Stimulated activated CD8-positive, alpha-beta memory T cell treated with anti-CD3 and anti-CD28 coated beads, Interleukin-15, amount 100 ng/mL, for 1 hour (primary cell): ENCODE measurements around the gene RASA4B.

ENCODE experiments used
- DNase-seq: peaks from one replicate; pipeline ENCODE4 v3.0.0-alpha.2; 2020; ENCODE audit warnings: low read depth

RASA4B gene

DNA sequence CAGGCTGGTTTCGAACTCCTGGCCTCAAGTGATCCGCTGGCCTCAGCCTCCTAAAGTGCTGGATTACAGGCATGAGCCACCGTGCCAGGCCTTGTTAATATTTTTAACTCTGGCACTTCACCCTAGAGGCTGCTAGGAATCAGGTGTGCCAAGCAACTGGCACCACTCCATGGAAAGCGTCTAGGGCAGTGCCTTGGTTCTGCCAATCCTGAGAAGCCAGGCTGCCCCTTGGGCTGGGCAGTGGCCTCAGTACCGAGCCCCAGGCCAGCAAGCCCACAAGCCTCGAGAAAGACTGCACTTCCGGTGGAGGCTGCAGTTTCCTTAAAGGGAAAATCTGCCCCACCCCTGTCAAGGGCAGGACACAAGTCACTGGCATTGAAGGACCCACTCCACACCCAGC lies 64.3 kb downstream of the RASA4B start:
- no peak for DNase-seq

- DNase-seq: no peak
Measured at GRCh38 chr7:102452451-102452850, 65.1 kb downstream of the RASA4B start.

- DNase-seq: no peak
Measured at GRCh38 chr7:102451371-102452054, 66.1 kb downstream of the RASA4B start.

GRCh38 chr7:102450242-102450641 lies 67.3 kb downstream of the RASA4B start:
- no peak for DNase-seq

GRCh38 chr7:102449136-102449535 lies 68.4 kb downstream of the RASA4B start:
- DNase-seq: no peak

DNA sequence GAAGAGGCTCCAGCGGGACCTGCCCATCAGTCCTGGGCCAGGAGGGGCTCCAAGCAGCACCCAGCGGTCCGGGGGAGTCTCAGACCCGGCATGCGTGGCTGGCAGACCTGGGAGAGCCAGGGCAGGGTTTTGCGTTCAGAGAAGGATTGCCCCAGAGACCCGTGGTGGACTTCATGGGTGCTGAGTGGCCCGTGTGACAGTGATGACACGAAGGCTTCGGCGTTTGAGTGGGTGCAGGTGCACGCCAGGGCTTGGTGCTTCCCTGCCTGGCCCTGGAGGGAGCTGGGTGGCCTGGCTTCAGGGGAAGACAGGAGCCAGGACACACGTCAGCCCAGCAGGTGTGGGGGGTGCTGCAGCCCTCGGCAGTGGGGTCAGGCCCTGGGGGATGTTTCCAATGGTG lies 70.3 kb downstream of the RASA4B start:
- no peak for DNase-seq

DNA sequence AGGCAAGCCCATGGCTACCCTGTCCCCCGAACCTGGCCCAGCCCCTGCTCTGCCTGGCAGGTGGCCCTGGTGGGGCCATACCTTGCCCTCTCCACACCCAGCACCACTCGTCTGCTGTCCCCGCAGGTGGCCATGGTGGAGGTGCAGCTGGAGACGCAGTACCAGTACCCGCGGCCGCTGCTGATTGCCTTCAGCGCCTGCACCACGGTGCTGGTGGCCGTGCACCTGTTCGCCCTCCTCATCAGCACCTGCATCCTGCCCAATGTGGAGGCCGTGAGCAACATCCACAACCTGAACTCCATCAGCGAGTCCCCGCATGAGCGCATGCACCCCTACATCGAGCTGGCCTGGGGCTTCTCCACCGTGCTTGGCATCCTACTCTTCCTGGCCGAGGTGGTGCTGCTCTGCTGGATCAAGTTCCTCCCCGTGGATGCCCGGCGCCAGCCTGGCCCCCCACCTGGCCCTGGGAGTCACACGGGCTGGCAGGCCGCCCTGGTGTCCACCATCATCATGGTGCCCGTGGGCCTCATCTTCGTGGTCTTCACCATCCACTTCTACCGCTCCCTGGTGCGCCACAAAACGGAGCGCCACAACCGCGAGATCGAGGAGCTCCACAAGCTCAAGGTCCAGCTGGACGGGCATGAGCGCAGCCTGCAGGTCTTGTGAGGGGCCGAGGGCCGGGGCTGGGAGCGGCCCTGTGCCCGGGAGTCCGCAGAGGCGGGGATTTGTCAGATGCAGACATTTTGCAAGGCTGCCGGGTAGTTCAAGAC lies 71.0 kb downstream of the RASA4B start:
- DNase-seq: no peak

- DNase-seq: no peak
Measured at GRCh38 chr7:102445674-102446071, 71.9 kb downstream of the RASA4B start.

DNA sequence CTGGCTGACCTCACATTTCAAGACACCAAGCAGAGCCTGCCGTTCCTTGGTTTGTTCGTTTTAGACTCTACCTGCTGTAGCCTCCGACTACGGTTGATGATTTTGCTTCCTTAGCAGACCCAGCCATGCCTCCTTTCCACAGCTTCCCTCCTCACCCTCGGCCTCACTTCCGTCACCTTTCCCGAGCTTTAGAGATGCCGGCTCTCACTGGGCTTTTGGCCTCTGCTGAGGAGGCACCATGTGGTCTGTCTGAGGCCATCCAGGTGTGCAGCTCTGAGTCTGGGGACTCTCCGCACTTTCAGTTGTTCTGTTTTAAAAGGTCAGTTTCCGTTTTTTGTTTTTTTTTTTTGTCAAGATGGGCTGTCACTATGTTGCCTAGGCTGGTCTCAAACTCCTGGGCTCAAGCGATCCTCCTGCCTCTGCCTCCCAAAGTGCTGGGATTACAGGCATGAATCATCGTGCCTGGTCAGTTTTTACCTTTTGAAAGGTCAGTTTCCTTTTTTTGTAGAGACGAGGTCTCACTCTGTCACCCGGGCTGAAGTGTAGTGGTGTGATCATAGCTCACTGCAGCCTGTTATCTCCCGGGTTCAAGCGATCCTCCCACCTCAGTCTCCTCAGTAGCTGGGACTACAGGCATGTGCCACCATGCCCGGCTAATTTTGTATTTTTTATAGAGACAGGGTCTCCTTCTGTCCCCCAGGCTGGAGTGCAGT lies 72.5 kb downstream of the RASA4B start:
- no peak for DNase-seq

GRCh38 chr7:102439963-102440795 lies 77.4 kb downstream of the RASA4B start:
- no peak for DNase-seq

DNA sequence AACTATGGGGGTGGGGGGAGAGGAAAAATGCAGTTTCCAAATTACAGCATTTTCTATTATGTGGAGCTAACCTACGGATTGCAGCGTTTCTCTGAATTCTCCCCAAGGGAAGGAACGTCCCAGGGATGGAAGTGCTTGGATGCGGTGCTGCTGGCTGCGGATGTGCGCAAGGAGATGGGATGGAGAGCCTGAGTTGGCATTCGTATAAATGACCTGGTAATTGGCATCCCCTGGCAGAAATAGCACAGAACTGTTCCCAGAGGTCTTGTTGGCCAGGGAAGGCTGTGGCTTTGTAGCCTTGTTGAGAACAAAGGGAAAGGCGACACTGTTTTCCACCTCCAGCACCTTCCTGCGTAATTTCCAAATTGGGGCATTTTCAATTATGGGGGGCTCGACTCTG lies 81.5 kb downstream of the RASA4B start:
- DNase-seq: no peak

DNA sequence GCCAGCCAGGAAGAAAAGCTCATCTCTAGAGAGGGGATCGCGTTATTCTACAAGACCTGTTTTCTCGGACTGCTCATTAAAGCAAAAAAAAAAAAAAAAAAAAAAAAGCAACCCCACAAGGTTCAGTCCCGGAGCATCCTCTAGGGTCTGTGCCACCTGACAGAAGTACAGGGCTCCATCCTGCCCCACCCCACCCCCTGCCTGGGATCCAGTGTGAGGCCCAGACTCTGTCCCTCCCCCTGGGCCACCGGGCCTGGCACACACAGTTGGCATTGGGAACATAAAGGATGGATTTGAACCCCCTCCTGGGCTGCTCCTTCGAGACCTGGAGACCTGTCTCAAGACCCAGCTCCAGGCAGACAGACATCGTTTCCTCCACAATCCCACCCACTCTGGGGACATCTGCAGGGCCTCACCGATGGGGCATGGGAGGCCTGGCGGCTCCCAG lies 83.5 kb downstream of the RASA4B start:
- no peak for DNase-seq

- DNase-seq: peak; percentile 75
Measured at GRCh38 chr7:102433219-102434038, 84.1 kb downstream of the RASA4B start, which contains the start of gene ORAI2. ORAI2 (plus strand) TSS chr7:102433575; CDS start chr7:102438957, 5,382 bp downstream.
